Mucosa of stomach (tissue), 1 donor: ENCODE results near the gene WNT10A.
"Not testable (repeated sequence)": the region's sequence is repeated elsewhere in the genome, so short reads cannot be mapped to it uniquely, and the experiment has no call there.

Experiments used
- H3K27me3 ChIP-seq: one replicate; pipeline ENCODE4 v1.7.0; 2013; ENCODE audit warnings: mild to moderate bottlenecking, low read length; ENCODE audit not compliant: control insufficient read depth, insufficient read depth
- H3K36me3 ChIP-seq: one replicate; pipeline ENCODE4 v1.7.0; 2013; ENCODE audit warnings: low read length; ENCODE audit not compliant: control insufficient read depth, insufficient read depth
- H3K4me1 ChIP-seq: one replicate; pipeline ENCODE4 v1.7.0; 2013; ENCODE audit warnings: mild to moderate bottlenecking, low read length; ENCODE audit not compliant: control insufficient read depth, insufficient read depth
- H3K4me3 ChIP-seq: one replicate; pipeline ENCODE4 v1.7.0; 2013; ENCODE audit warnings: low read length
- H3K9ac ChIP-seq: one replicate; pipeline ENCODE4 v1.7.0; 2013; ENCODE audit warnings: mild to moderate bottlenecking, low read length, moderate library complexity
- H3K9me3 ChIP-seq: one replicate; pipeline ENCODE4 v1.7.0; 2013; ENCODE audit warnings: mild to moderate bottlenecking, low read length, moderate library complexity; ENCODE audit not compliant: control insufficient read depth
- donor health status: Pancreatic carcinoma.

The WNT10A gene

DNA sequence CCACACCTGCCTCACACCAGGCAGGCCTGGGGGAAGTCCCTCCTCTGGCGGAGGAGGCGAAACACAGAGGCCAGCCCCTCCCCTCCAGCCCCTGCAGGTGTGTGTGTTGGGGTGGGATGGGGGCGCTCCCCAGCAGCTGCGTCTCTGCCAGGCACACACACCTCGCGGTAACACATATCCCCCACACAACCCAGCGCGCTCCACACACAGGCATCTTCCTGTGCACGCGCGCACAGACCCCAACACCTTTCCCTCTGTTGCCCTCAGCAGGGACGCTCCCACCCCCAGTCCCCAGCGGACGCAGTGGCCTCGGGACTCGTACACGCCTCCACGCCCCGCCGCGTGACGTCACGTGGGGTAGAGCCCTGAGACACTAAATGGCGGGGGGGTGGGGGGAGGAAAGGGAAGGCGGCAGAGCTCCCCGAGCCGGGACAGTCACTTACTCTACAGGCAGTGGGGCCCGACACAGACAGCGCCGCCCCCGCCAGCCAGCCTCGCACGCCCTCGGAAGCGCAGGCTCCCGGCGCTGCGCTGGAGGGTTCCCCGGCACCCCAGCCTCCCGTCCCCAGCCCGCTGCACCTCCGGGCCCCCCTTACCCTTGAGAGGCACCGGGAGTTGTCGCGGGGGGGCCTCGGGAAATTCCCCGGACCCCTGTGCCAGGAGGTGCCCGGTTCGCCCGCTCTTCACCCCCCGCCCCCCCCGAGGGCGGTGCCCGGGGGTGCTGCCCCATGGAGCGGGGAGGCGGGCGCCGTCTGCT lies at the start of gene WNT10A:
TSS of gene WNT10A (plus strand) at position 751 of the 757 bp plus-strand sequence. CDS start 144 bp downstream, outside the sequence.
- Histone ChIP-seq H3K9me3 (no peaks in the 10 kb centered on the region), H3K9ac (no peak within 1 kb of the TSS), H3K27me3 (peaks cover 86% of the 10 kb centered on the region), H3K36me3 (no peaks in the 10 kb centered on the region), H3K4me1 (peaks cover 6% of the 10 kb centered on the region), H3K4me3 (no peak within 1 kb of the TSS)

DNA sequence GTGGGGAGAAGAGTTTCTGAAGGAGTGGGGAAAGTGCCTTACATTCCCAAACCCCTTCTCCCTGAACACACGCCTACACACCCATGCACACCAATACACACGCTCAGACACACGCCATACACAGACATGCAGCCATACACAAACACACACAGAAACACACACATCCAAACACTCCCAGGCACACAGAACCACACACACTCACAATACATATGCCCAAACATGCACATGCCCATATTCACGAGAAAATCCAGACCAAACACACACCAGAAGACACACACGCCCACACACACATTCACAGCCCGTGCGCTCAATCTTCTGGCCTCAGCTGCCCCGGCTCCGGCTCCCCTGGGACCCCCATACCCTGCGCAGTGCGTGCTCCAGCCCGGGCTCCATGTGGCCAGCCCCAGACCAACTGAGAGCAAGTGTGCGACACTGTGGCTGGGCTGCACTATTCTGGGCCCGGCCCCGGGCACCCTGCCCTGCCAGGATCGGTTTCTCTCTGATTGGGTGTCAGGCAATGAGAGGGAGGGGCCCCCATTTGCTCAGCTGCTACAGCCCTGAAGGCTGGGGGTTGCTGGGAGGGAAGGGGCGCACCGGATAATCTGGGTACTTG lies 49.2 kb upstream of the WNT10A start, which contains the start of gene PRKAG3:
TSS of gene PRKAG3 (minus strand) at position 426 of the 613 bp plus-strand sequence.
- no peak within 1 kb of the TSS for H3K9ac ChIP-seq

DNA sequence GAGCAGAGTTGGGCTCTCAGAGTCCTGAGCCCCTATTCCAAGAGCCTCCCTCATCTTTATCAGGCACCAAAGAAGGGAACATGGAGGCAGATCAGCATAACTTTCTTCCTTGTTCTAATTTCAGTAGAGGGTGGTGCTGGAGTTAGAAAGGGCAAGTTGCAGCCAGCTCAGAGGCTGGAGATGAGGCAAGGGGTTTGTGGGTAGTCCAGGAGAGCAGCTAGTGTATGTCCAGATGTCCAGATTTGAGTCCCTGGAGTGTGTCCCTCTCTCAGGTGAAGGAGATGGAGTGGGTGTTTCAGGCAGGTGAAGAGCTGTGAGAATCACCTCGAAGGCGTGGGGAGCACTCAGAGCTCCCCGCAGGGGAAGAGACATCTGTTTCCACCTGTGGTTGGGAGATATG lies 48.6 kb upstream of the WNT10A start:
- no peaks in the 10 kb centered on the region for H3K36me3 ChIP-seq
- no peaks in the 10 kb centered on the region for H3K9me3 ChIP-seq
- no peak overlapping the region for H3K4me3 ChIP-seq
- H3K9ac ChIP-seq: no peak overlapping the region
- no peaks in the 10 kb centered on the region for H3K4me1 ChIP-seq
- H3K27me3 ChIP-seq: peaks cover 21% of the 10 kb centered on the region

More for the DNA sequence above, 49.2 kb upstream of the WNT10A start, which contains the start of gene PRKAG3:
- Histone ChIP-seq H3K4me3 (no peak within 1 kb of the TSS), H3K4me1 (no peaks in the 10 kb centered on the region), H3K9me3 (no peaks in the 10 kb centered on the region), H3K27me3 (peaks cover 21% of the 10 kb centered on the region), H3K36me3 (no peaks in the 10 kb centered on the region)

DNA sequence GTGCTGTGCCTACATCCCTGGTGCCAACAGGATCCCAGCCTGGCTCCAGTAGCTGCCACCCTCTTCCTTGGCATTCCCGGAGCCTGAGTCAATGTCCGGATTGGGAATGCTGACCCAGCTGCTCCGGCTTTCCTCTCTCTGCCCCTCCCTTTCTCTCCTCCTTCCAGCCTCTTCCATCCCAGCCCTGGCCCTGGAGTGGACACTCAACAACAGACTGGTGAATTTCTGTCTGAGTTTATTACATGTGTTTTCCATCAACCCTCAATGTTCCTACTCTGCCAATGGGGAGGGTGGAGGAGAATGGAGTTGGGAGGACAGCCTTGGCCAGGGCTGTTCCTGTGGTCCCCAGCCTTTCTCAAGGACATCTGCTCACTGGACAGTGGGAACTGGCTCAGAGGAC lies 48.1 kb upstream of the WNT10A start:
- no peak overlapping the region for H3K9ac ChIP-seq
- H3K4me1 ChIP-seq: no peaks in the 10 kb centered on the region
- peaks cover 21% of the 10 kb centered on the region for H3K27me3 ChIP-seq
- no peak overlapping the region for H3K4me3 ChIP-seq
- no peaks in the 10 kb centered on the region for H3K9me3 ChIP-seq
- H3K36me3 ChIP-seq: no peaks in the 10 kb centered on the region

DNA sequence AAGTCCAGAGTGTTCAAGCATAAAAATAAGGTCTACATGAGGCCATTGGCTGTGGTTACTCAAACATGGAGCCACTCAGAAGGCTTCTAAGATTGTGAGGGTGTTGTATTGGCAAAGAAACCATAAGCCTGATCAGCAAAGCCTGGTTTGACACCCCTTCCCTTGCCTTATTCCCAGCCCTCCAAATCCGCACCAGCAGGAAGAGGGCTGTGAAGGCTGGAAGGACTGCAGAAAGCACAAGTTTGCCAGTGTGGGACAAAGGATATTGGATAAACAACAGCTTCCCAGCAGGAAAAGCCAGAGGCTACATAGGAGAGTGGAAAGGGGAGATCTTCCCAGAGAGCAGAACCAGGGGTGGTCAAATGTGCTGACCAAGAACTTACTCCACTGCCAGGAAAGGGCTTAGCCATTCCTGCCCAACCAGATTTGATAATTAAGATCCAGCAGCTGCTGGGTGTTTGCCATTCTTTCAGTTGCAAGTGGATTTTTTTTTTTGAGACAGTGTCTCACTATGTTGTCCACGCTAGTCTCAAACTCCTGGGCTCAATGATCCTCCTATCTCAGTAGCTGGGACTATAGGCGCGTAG lies 47.5 kb upstream of the WNT10A start:
- Histone ChIP-seq H3K4me3 (no peak overlapping the region), H3K9me3 (no peaks in the 10 kb centered on the region), H3K4me1 (no peaks in the 10 kb centered on the region), H3K27me3 (peaks cover 21% of the 10 kb centered on the region), H3K9ac (no peak overlapping the region), H3K36me3 (no peaks in the 10 kb centered on the region)

DNA sequence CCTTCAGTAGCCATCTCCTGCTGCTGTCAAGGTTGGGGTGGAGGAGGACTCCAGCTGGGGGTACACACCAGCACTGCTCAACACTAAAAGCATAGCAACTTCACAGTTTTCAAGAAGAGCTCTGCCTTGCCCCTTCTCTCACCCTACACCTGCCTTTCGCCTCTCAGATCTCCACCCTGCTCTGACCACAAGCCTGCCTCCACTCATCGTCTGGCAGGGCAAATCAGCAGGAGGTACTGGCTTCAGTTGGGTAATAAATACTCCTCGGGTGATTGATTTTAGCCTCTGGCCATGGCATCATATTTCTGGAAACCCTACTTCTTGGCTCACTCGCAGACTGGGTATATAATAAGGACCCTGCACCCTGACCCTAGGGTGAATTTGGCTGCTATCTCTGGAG lies 46.0 kb upstream of the WNT10A start:
- Histone ChIP-seq H3K9me3 (no peaks in the 10 kb centered on the region), H3K4me3 (no peak overlapping the region), H3K27me3 (peaks cover 21% of the 10 kb centered on the region), H3K36me3 (no peaks in the 10 kb centered on the region), H3K9ac (no peak overlapping the region), H3K4me1 (no peaks in the 10 kb centered on the region)

DNA sequence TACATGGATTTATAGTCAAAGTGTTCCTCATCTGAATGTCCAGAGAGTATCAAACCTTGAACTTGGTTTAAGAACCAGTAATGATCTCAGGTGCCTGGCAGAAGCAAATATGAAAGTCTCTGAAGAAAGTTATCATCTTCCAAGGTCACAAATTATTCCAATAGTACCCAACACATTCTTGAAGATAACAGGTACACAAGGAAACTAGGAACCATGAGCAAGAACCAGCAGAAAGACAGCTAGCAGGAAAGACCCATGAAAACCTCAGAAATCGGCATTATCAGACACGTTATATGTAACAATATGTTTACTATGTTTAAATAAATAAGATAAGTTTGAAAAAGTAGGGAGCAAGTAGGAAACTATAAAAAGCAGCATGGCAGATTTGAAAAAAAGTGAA lies 43.2 kb upstream of the WNT10A start:
- Histone ChIP-seq H3K9ac (no peak overlapping the region), H3K36me3 (no peaks in the 10 kb centered on the region), H3K27me3 (peaks cover 21% of the 10 kb centered on the region), H3K9me3 (no peaks in the 10 kb centered on the region), H3K4me3 (no peak overlapping the region), H3K4me1 (no peaks in the 10 kb centered on the region)

DNA sequence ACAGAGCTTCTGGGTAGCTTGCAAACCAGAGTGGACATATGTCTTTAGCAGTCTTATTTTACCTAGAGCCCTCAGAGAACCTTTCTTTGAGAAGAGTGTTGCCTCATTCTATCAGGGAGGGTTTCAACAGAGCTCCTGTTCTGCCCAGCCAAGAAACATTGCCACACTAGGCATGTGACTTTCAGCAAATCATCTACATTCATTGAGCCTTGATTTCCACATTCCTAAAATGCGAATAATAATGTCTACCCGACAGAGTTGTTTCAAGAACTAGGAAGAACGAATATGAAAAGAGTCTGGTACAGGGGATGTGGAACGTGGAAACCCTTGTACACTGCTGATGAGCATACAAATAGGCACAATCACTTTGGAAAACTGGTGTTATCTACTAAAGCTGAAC lies 41.2 kb upstream of the WNT10A start:
- H3K9ac ChIP-seq: no peak overlapping the region
- no peak overlapping the region for H3K4me3 ChIP-seq
- no peaks in the 10 kb centered on the region for H3K9me3 ChIP-seq
- no peaks in the 10 kb centered on the region for H3K36me3 ChIP-seq
- H3K27me3 ChIP-seq: peaks cover 10% of the 10 kb centered on the region
- no peaks in the 10 kb centered on the region for H3K4me1 ChIP-seq

DNA sequence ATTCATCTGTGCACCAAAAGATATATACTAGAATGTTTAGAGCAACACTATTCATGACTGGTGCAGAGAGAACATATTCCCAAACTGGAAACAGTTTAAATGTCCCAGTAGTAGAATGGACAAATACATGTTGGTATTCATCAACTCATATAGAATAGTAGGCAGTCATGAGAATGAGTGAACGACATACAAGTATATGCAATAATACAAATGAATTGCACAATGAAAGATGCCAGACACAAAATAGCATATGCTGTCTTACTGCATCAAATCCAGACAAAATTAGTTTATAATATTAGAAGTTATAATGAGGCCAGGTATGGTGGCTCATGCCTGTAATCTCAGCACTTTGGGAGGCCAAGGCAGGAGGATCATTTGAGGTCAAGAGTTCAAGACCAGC lies 40.8 kb upstream of the WNT10A start:
- H3K36me3 ChIP-seq: no peaks in the 10 kb centered on the region
- no peak overlapping the region for H3K4me3 ChIP-seq
- H3K4me1 ChIP-seq: no peaks in the 10 kb centered on the region
- H3K9ac ChIP-seq: no peak overlapping the region
- H3K27me3 ChIP-seq: peaks cover 8% of the 10 kb centered on the region
- H3K9me3 ChIP-seq: no peaks in the 10 kb centered on the region

DNA sequence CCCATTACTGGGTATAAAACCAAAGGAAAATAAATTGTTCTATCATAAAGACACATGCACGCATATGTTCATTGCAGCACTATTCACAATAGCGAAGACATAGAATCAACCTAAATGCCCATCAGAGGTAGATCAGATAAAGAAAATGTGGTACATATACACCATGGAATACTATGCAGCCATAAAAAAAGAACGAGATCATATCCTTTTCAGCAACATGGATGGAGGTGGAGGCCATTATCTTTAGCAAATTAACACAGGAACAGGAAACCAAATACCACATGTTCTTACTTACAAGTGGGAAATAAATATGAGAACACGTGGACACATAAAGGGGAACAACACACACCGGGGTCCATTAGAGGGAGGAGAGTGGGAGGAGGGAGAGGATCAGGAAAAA lies 36.3 kb upstream of the WNT10A start:
- H3K9ac ChIP-seq, H3K4me3 ChIP-seq, H3K9me3 ChIP-seq, H3K27me3 ChIP-seq, H3K4me1 ChIP-seq, H3K36me3 ChIP-seq: not testable (repeated sequence)

DNA sequence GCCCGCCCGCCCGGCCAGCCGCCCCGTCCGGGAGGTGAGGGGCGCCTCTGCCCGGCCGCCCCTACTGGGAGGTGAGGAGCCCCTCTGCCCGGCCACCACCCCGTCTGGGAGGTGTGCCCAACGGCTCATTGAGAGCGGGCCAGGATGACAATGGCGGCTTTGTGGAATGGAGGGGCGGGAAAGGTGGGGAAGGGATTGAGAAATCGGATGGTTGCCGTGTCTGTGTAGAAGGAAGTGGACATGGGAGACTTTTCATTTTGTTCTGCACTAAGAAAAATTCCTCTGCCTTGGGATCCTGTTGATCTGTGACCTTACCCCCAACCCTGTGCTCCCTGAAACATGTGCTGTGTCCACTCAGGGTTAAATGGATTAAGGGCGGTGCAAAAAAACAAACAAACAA lies 33.7 kb upstream of the WNT10A start:
- H3K27me3 ChIP-seq, H3K9me3 ChIP-seq, H3K4me1 ChIP-seq, H3K4me3 ChIP-seq, H3K36me3 ChIP-seq, H3K9ac ChIP-seq: not testable (repeated sequence)

DNA sequence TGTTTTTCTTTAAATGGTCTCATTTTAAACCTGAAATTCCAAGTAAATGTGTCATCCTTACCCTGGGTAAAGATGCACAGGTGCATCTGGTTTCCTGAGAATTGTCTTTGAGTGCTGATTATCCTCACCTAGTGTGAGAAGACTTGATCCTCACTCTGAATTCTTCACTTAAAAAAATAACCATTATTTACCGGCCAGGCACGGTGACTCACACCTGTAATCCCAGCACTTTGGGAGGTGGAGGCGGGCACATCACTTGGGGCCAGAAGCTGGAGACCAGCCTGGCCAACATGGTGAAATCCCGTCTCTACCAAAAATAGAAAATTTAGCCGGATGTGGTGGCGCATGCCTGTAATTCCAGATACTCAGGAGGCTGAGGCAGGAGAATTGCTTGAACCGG lies 30.9 kb upstream of the WNT10A start:
- H3K9ac ChIP-seq: no peak overlapping the region
- H3K4me3 ChIP-seq: no peak overlapping the region
- H3K9me3 ChIP-seq: no peaks in the 10 kb centered on the region
- H3K36me3 ChIP-seq: no peaks in the 10 kb centered on the region
- peaks cover 16% of the 10 kb centered on the region for H3K27me3 ChIP-seq
- no peaks in the 10 kb centered on the region for H3K4me1 ChIP-seq
